CD4-positive, alpha-beta T cell treated with Interleukin-10 for 1 hour (primary cell): ENCODE data around the gene GTF2IRD1.
"Not testable (repeated sequence)": the region's sequence is repeated elsewhere in the genome, so short reads cannot be mapped to it uniquely, and the experiment has no call there.

ENCODE experiments used
- DNase-seq: peaks from one replicate; pipeline ENCODE4 v3.0.0-alpha.2; 2020

GTF2IRD1 gene

GRCh38 chr7:74430409-74430808 is 23.3 kb upstream of the GTF2IRD1 start:
- DNase-seq, result not testable (repeated sequence)

GRCh38 chr7:74430961-74431466 is 22.7 kb upstream of the GTF2IRD1 start:
- no peak for DNase-seq

GRCh38 chr7:74437291-74437571 is 16.5 kb upstream of the GTF2IRD1 start:
- not testable (repeated sequence) for DNase-seq

- no peak for DNase-seq
Measured at GRCh38 chr7:74438327-74438726, 15.4 kb upstream of the GTF2IRD1 start.

- no peak for DNase-seq
Measured at GRCh38 chr7:74439541-74439940, 14.2 kb upstream of the GTF2IRD1 start.

- DNase-seq, result not testable (repeated sequence)
Measured at GRCh38 chr7:74440143-74440542, 13.6 kb upstream of the GTF2IRD1 start.

- no peak for DNase-seq
Measured at GRCh38 chr7:74441801-74442200, 11.9 kb upstream of the GTF2IRD1 start.

- DNase-seq, result no peak
Measured at GRCh38 chr7:74443543-74444247, 10.0 kb upstream of the GTF2IRD1 start.

GRCh38 chr7:74449144-74449543 is 4.6 kb upstream of the GTF2IRD1 start:
- DNase-seq, result no peak

GRCh38 chr7:74449809-74450397 is 3.8 kb upstream of the GTF2IRD1 start:
- peak; percentile 71 for DNase-seq

GRCh38 chr7:74452748-74453321 is 871 bp upstream of the GTF2IRD1 start:
- DNase-seq, result no peak

GRCh38 chr7:74454021-74454924 is 567 bp downstream of the GTF2IRD1 start:
- DNase-seq, result no peak

- no peak for DNase-seq
Measured at GRCh38 chr7:74454925-74455288, 1.2 kb downstream of the GTF2IRD1 start.

GRCh38 chr7:74455291-74455804 is 1.6 kb downstream of the GTF2IRD1 start:
- no peak for DNase-seq

- no peak for DNase-seq
Measured at GRCh38 chr7:74455928-74456327, 2.2 kb downstream of the GTF2IRD1 start.

GRCh38 chr7:74457007-74457406 is 3.3 kb downstream of the GTF2IRD1 start:
- no peak for DNase-seq

- DNase-seq, result no peak
Measured at GRCh38 chr7:74461970-74462706, 8.4 kb downstream of the GTF2IRD1 start.

GRCh38 chr7:74462707-74463100 is 9.0 kb downstream of the GTF2IRD1 start:
- no peak for DNase-seq

- peak; percentile 6 for DNase-seq
Measured at GRCh38 chr7:74464931-74465886, 11.5 kb downstream of the GTF2IRD1 start.

GRCh38 chr7:74466196-74466813 is 12.6 kb downstream of the GTF2IRD1 start:
- no peak for DNase-seq

- DNase-seq, result no peak
Measured at GRCh38 chr7:74467876-74468275, 14.2 kb downstream of the GTF2IRD1 start.
